Measurements from ENCODE around the gene CCL1.

GRCh38 chr17:34375426-34375997 lies 12.5 kb upstream of the CCL1 start:
- TF ChIP-seq CTCF (IDR thresholded peaks at IDR 0.05) = no peak
- TF ChIP-seq ZFX (IDR thresholded peaks at IDR 0.05; ENCODE audit: borderline replicate concordance) = no peak

Data from 22Rv1 (cell line).